ENCODE measurements around the gene SNCAIP. TPM values are rescaled to one million over a fixed set of nuclear protein-coding genes. Genes with fewer than 3 reads are reported as not detected.
A peak's percentile ranks its signal among the peaks of the same experiment; 100 is the strongest.

Gene SNCAIP
- total RNA-seq, 1 donor from 2014 or later: 160 TPM

- no peak for DNase-seq (ENCODE audit: low read depth in 2 of 2)
Observed at GRCh38 chr5:122394284-122394930, 82.4 kb downstream of the SNCAIP start.

- DNase-seq (ENCODE audit: low read depth in 2 of 2): no peak
Observed at GRCh38 chr5:122398016-122398415, 86.0 kb downstream of the SNCAIP start.

- no peak for DNase-seq (ENCODE audit: low read depth in 2 of 2)
Observed at GRCh38 chr5:122400341-122400740, 88.3 kb downstream of the SNCAIP start.

GRCh38 chr5:122400938-122401337 lies 88.9 kb downstream of the SNCAIP start:
- no peak for DNase-seq (ENCODE audit: low read depth in 2 of 2)

- DNase-seq (ENCODE audit: low read depth in 2 of 2): no peak
Observed at GRCh38 chr5:122401976-122402725, 90.1 kb downstream of the SNCAIP start.

- no peak for DNase-seq (ENCODE audit: low read depth in 2 of 2)
Observed at GRCh38 chr5:122402955-122403685, 91.1 kb downstream of the SNCAIP start.

GRCh38 chr5:122404018-122404417 lies 92.0 kb downstream of the SNCAIP start:
- DNase-seq (ENCODE audit: low read depth in 2 of 2): no peak

GRCh38 chr5:122404653-122405362 lies 92.8 kb downstream of the SNCAIP start:
- no peak for DNase-seq (ENCODE audit: low read depth in 2 of 2)

- no peak for DNase-seq (ENCODE audit: low read depth in 2 of 2)
Observed at GRCh38 chr5:122405751-122406150, 93.7 kb downstream of the SNCAIP start.

GRCh38 chr5:122406181-122406580 lies 94.1 kb downstream of the SNCAIP start:
- no peak for DNase-seq (ENCODE audit: low read depth in 2 of 2)

GRCh38 chr5:122408592-122409224 lies 96.7 kb downstream of the SNCAIP start:
- no peak for DNase-seq (ENCODE audit: low read depth in 2 of 2)

- no peak for DNase-seq (ENCODE audit: low read depth in 2 of 2)
Observed at GRCh38 chr5:122412966-122413365, 100.9 kb downstream of the SNCAIP start.

- no peak for DNase-seq (ENCODE audit: low read depth in 2 of 2)
Observed at GRCh38 chr5:122413722-122414121, 101.7 kb downstream of the SNCAIP start.

GRCh38 chr5:122415030-122415800 lies 103.2 kb downstream of the SNCAIP start:
- DNase-seq (ENCODE audit: low read depth in 2 of 2): peak; percentile 57 to 76

GRCh38 chr5:122415801-122416120 lies 103.7 kb downstream of the SNCAIP start:
- DNase-seq (ENCODE audit: low read depth in 2 of 2): no peak

- no peak for DNase-seq (ENCODE audit: low read depth in 2 of 2)
Observed at GRCh38 chr5:122419142-122419894, 107.3 kb downstream of the SNCAIP start.

GRCh38 chr5:122420091-122420490 lies 108.1 kb downstream of the SNCAIP start:
- DNase-seq (ENCODE audit: low read depth in 2 of 2): no peak

- no peak for DNase-seq (ENCODE audit: low read depth in 2 of 2)
Observed at GRCh38 chr5:122420537-122421236, 108.7 kb downstream of the SNCAIP start.

GRCh38 chr5:122421374-122422079 lies 109.5 kb downstream of the SNCAIP start:
- DNase-seq (ENCODE audit: low read depth in 2 of 2): no peak
